Measurements from ENCODE around the gene ALDH6A1.

DNA sequence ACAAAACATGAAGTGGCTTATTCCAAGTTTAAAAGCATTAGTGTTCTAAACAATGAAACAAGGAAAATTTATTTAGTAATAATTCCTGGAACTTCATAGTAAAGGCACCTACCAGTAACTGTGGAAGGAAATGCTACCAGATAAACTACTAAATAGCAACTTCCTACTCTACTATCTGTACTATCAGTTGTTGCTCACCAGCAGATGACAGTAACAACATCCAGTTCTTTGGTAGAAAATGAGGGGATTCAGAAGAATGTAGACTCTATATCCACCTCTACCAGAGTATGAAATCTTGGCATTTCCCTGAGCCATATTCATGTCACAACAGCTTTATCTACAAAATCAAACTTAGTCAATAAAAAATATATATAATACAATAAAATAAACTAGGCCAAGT is 68.3 kb downstream of the ALDH6A1 start:
- TF ChIP-seq POLR2A (IDR thresholded peaks at IDR 0.05), result no peak
- TF ChIP-seq, protein P1, sequence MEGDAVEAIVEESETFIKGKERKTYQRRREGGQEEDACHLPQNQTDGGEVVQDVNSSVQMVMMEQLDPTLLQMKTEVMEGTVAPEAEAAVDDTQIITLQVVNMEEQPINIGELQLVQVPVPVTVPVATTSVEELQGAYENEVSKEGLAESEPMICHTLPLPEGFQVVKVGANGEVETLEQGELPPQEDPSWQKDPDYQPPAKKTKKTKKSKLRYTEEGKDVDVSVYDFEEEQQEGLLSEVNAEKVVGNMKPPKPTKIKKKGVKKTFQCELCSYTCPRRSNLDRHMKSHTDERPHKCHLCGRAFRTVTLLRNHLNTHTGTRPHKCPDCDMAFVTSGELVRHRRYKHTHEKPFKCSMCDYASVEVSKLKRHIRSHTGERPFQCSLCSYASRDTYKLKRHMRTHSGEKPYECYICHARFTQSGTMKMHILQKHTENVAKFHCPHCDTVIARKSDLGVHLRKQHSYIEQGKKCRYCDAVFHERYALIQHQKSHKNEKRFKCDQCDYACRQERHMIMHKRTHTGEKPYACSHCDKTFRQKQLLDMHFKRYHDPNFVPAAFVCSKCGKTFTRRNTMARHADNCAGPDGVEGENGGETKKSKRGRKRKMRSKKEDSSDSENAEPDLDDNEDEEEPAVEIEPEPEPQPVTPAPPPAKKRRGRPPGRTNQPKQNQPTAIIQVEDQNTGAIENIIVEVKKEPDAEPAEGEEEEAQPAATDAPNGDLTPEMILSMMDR (IDR thresholded peaks at IDR 0.05), result no peak
